ENCODE results near the gene PADI3. TPM values are rescaled to one million over a fixed set of nuclear protein-coding genes. Genes with fewer than 3 reads are reported as not detected.
"Not testable (repeated sequence)": the region's sequence is repeated elsewhere in the genome, so short reads cannot be mapped to it uniquely, and the experiment has no call there.

Gene PADI3
- total RNA-seq, 4 donors from 2014 or later = 2.4 to 11.2 (median 2.7) TPM; not detected in 1

GRCh38 chr1:17319561-17320350 is 70.9 kb downstream of the PADI3 start:
- Histone ChIP-seq H3K9me3 (no peaks in the 10 kb centered on the region), H3K4me3 (no peak overlapping the region), H3K27ac (no peak overlapping the region), H3K4me1 (no peaks in the 10 kb centered on the region), H3K36me3 (no peaks in the 10 kb centered on the region), H3K27me3 (peaks cover 10% of the 10 kb centered on the region)
- WGBS = 95% methylated on average over 11 of the region's 11 CpGs
- no peak for TF ChIP-seq EP300 (IDR thresholded peaks at IDR 0.05)
- DNase-seq (ENCODE audit: low spot score in 2 of 2) = no peak

- H3K27me3 ChIP-seq; DNase-seq (ENCODE audit: low spot score in 2 of 2); H3K4me1 ChIP-seq; H3K9me3 ChIP-seq; H3K27ac ChIP-seq; H3K4me3 ChIP-seq; H3K36me3 ChIP-seq: not testable (repeated sequence)
- 80% methylated on average over 6 of the region's 6 CpGs for WGBS
Observed at GRCh38 chr1:17321857-17322390, 73.0 kb downstream of the PADI3 start.

GRCh38 chr1:17328855-17329254 is 80.0 kb downstream of the PADI3 start:
- TF ChIP-seq POLR2A (IDR thresholded peaks at IDR 0.05) (no peak), EP300 (IDR thresholded peaks at IDR 0.05) (no peak), CTCF (IDR thresholded peaks at IDR 0.05) (no peak), POLR2AphosphoS5 (IDR thresholded peaks at IDR 0.05) (no peak)
- H3K4me3 ChIP-seq = no peak overlapping the region
- no peak for DNase-seq (ENCODE audit: low spot score in 2 of 2)
- no peaks in the 10 kb centered on the region for H3K9me3 ChIP-seq
- H3K4me1 ChIP-seq = no peaks in the 10 kb centered on the region
- WGBS = 76% methylated on average over 5 of the region's 5 CpGs
- H3K27me3 ChIP-seq = peaks cover 8% of the 10 kb centered on the region
- no peak overlapping the region for H3K27ac ChIP-seq
- H3K36me3 ChIP-seq = no peaks in the 10 kb centered on the region

- TF ChIP-seq POLR2A (IDR thresholded peaks at IDR 0.05) (no peak), EP300 (IDR thresholded peaks at IDR 0.05) (no peak), POLR2AphosphoS5 (IDR thresholded peaks at IDR 0.05) (no peak), CTCF (IDR thresholded peaks at IDR 0.05) (no peak)
- H3K36me3 ChIP-seq = no peaks in the 10 kb centered on the region
- H3K9me3 ChIP-seq = no peaks in the 10 kb centered on the region
- DNase-seq (ENCODE audit: low spot score in 2 of 2) = no peak
- no peaks in the 10 kb centered on the region for H3K4me1 ChIP-seq
- H3K27ac ChIP-seq = no peak overlapping the region
- H3K27me3 ChIP-seq = peaks cover 8% of the 10 kb centered on the region
- 88% methylated on average over 4 of the region's 4 CpGs for WGBS
- H3K4me3 ChIP-seq = no peak overlapping the region
Observed at GRCh38 chr1:17329610-17330009, 80.7 kb downstream of the PADI3 start.

GRCh38 chr1:17330856-17331255 is 82.0 kb downstream of the PADI3 start:
- no peak for TF ChIP-seq CTCF (IDR thresholded peaks at IDR 0.05)
- no peak for TF ChIP-seq POLR2A (IDR thresholded peaks at IDR 0.05)
- TF ChIP-seq POLR2AphosphoS5 (IDR thresholded peaks at IDR 0.05) = no peak
- no peak for TF ChIP-seq EP300 (IDR thresholded peaks at IDR 0.05)
- no peaks in the 10 kb centered on the region for H3K36me3 ChIP-seq
- no peaks in the 10 kb centered on the region for H3K9me3 ChIP-seq
- H3K27ac ChIP-seq = no peak overlapping the region
- no peak overlapping the region for H3K4me3 ChIP-seq
- DNase-seq (ENCODE audit: low spot score in 2 of 2) = no peak
- no CpG with 5 or more reads among the region's 7 CpGs for WGBS
- no peaks in the 10 kb centered on the region for H3K4me1 ChIP-seq
- H3K27me3 ChIP-seq = peaks cover 11% of the 10 kb centered on the region

GRCh38 chr1:17333081-17333480 is 84.2 kb downstream of the PADI3 start:
- peaks cover 18% of the 10 kb centered on the region for H3K27me3 ChIP-seq
- H3K4me1 ChIP-seq = no peaks in the 10 kb centered on the region
- no peak overlapping the region for H3K4me3 ChIP-seq
- no peaks in the 10 kb centered on the region for H3K36me3 ChIP-seq
- no peak overlapping the region for H3K27ac ChIP-seq
- no peak for TF ChIP-seq POLR2AphosphoS5 (IDR thresholded peaks at IDR 0.05)
- TF ChIP-seq EP300 (IDR thresholded peaks at IDR 0.05) = no peak
- TF ChIP-seq CTCF (IDR thresholded peaks at IDR 0.05) = no peak
- no peak for TF ChIP-seq POLR2A (IDR thresholded peaks at IDR 0.05)
- no peaks in the 10 kb centered on the region for H3K9me3 ChIP-seq
- DNase-seq (ENCODE audit: low spot score in 2 of 2) = no peak
- WGBS = 95% methylated on average over 8 of the region's 8 CpGs

Other genes starting within 250 kb of the PADI3 start
- gene ATP13A2, start 237.2 kb upstream of the PADI3 start, total RNA-seq = 10 to 100 TPM; 42.7 to 62.0 (median 47.3) TPM
- gene SDHB, start 195.1 kb upstream of the PADI3 start, total RNA-seq = 10 to 100 TPM; 69.0 to 98.3 (median 90.5) TPM
- 10 to 100 TPM; 15.4 to 27.2 (median 18.6) TPM for gene PADI2, start 129.6 kb upstream of the PADI3 start, total RNA-seq
- gene PADI1, start 44.0 kb upstream of the PADI3 start, total RNA-seq = 10 to 100 TPM in 1 of 4 donors, 1 to 10 TPM in 3; 4.0 to 57.3 (median 9.1) TPM
- gene PADI4, start 59.1 kb downstream of the PADI3 start, total RNA-seq = under 1 TPM in 3 of 4 donors, not detected in 1; 0.57 to 0.81 (median 0.73) TPM
- gene PADI6, start 123.1 kb downstream of the PADI3 start, total RNA-seq = not detected
- 10 to 100 TPM; 68.7 to 86.3 (median 74.5) TPM for gene RCC2, start 190.6 kb downstream of the PADI3 start, total RNA-seq